Gastroesophageal sphincter (tissue), 4 donors: ENCODE results near the gene CELF2. TPM values are rescaled to one million over a fixed set of nuclear protein-coding genes. Genes with fewer than 3 reads are reported as not detected.

Experiments
- ATAC-seq: fragments of 150-250 bp; one replicate; pipeline ENCODE4 v1.9.1; 2016; ENCODE audit warnings: mild to moderate bottlenecking, moderate library complexity
- H3K27ac ChIP-seq, 4 donors: fragments of 200-600 bp; sonication (generic) in 3 of 4; 1 replicate in 3 of 4; 2 replicates in 1 of 4; pipeline ENCODE4 v1.5.1; 2016 to 2019
- H3K27me3 ChIP-seq: fragments of 200-600 bp; sonication (generic); one replicate; pipeline ENCODE4 v1.5.1; 2019
- H3K36me3 ChIP-seq, 2 donors: fragments of 200-600 bp; sonication (generic); one replicate each; pipeline ENCODE4 v1.5.1; 2019; ENCODE audit warnings: control low read depth in 1 of 2
- H3K4me1 ChIP-seq, 3 donors: fragments of 200-600 bp; sonication (generic); 1 replicate in 2 of 3; 2 replicates in 1 of 3; pipeline ENCODE4 v1.5.1; 2016 to 2019; ENCODE audit warnings: control low read depth in 2 of 3
- H3K4me3 ChIP-seq, 2 donors: fragments of 200-600 bp; sonication (generic); one replicate each; pipeline ENCODE4 v1.5.1; 2019; ENCODE audit warnings: mild to moderate bottlenecking in 1 of 2, moderate library complexity in 1 of 2
- H3K9me3 ChIP-seq, 3 donors: fragments of 200-600 bp; sonication (generic); one replicate each; pipeline ENCODE4 v1.5.1; 2017 to 2019; ENCODE audit warnings: control low read depth in 2 of 3
- EP300 ChIP-seq: sonication (generic); formaldehyde crosslinking; IDR thresholded peaks from one replicate; pipeline ENCODE4 v1.6.1; 2017; ENCODE audit warnings: antibody characterized with exemption, mild to moderate bottlenecking
- POLR2A ChIP-seq, 2 donors: fragments of 450-650 bp; IDR thresholded peaks; one replicate each; pipeline ENCODE4 v1.6.1; 2017; ENCODE audit warnings: antibody characterized with exemption in 2 of 2, mild to moderate bottlenecking in 2 of 2, moderate library complexity in 1 of 2
- POLR2AphosphoS5 ChIP-seq: sonication (generic); formaldehyde crosslinking; IDR thresholded peaks from one replicate; pipeline ENCODE4 v1.6.1; 2017; ENCODE audit warnings: antibody characterized with exemption
- WGBS, 2 donors: methylation state at CpG; one replicate each; pipeline ENCODE4 v1.1.5; 2018; ENCODE audit warnings: low coverage in 1 of 2; 5-methylcytosine and 5-hydroxymethylcytosine counted together
- total RNA-seq, 4 donors: library from RNA; depleted of rRNA; stranded (reverse); fragments of >200 nt; gene quantifications; one replicate each; pipeline ENCODE4 v1.1.0, GENCODE V29; 2016
- TF ChIP-seq, protein P1 (sequence below), 4 experiments: fragments of 200-600 bp in 2 of 4; fragments of 450-650 bp in 2 of 4; sonication (generic) in 1 of 4; IDR thresholded peaks; one replicate each; pipeline ENCODE4 v1.5.1; 2017 to 2019; ENCODE audit warnings: antibody characterized with exemption in 4 of 4, mild to moderate bottlenecking in 2 of 4, moderate library complexity in 2 of 4

Gene CELF2
- total RNA-seq, 4 donors from 2014 or later = 82.4 to 122 (median 110) TPM

DNA sequence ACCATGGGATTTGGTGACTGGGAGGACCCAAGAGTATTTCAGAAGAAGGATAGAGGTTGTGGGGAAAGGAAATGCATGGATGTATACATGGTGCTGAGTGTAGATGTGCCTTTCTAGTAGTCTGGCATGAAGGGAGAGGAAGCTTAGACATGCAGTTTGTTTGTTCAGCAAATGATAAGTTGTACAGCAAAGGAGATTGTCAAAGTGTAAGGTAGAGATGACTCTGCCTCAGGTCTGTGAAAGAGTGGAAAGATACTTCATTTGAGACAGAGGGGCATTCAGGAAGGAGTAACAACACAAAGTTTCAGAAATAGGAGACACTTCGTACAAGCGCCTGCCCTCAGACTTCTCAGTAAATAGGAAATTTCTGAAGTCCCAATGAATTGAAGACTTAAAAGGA, 152.3 kb downstream of the CELF2 start:
- 78 to 100% methylated on average over 2 of the region's 2 CpGs for WGBS, 2 donors
- H3K4me1 ChIP-seq = peaks cover 0 to 93% (median 3%) of the 10 kb centered on the region in 3 donors
- peak overlapping the region in 1 of 2 donors; percentile 6 for H3K4me3 ChIP-seq
- H3K9me3 ChIP-seq = no peaks in the 10 kb centered on the region
- no peak for ATAC-seq
- peaks cover 0 to 25% of the 10 kb centered on the region in 2 donors for H3K36me3 ChIP-seq
- TF ChIP-seq, protein P1, sequence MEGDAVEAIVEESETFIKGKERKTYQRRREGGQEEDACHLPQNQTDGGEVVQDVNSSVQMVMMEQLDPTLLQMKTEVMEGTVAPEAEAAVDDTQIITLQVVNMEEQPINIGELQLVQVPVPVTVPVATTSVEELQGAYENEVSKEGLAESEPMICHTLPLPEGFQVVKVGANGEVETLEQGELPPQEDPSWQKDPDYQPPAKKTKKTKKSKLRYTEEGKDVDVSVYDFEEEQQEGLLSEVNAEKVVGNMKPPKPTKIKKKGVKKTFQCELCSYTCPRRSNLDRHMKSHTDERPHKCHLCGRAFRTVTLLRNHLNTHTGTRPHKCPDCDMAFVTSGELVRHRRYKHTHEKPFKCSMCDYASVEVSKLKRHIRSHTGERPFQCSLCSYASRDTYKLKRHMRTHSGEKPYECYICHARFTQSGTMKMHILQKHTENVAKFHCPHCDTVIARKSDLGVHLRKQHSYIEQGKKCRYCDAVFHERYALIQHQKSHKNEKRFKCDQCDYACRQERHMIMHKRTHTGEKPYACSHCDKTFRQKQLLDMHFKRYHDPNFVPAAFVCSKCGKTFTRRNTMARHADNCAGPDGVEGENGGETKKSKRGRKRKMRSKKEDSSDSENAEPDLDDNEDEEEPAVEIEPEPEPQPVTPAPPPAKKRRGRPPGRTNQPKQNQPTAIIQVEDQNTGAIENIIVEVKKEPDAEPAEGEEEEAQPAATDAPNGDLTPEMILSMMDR (IDR thresholded peaks at IDR 0.05) = no peak
- TF ChIP-seq POLR2A (IDR thresholded peaks at IDR 0.05) (no peak), EP300 (no peak), POLR2AphosphoS5 (no peak)
- H3K27me3 ChIP-seq = no peaks in the 10 kb centered on the region
- peak overlapping the region in 2 of 4 donors; percentile 16 to 55 for H3K27ac ChIP-seq

GRCh38 chr10:11170574-11170973, 152.9 kb downstream of the CELF2 start:
- H3K9me3 ChIP-seq = no peaks in the 10 kb centered on the region
- peak overlapping the region in 1 of 2 donors; percentile 6 for H3K4me3 ChIP-seq
- H3K27me3 ChIP-seq = no peaks in the 10 kb centered on the region
- TF ChIP-seq POLR2AphosphoS5 (no peak), EP300 (no peak), POLR2A (IDR thresholded peaks at IDR 0.05) (no peak)
- TF ChIP-seq, protein P1 (IDR thresholded peaks at IDR 0.05) = no peak
- 84 to 87% methylated on average over 5 to 8 of the region's 8 CpGs for WGBS, 2 donors
- peaks cover 0 to 97% (median 3%) of the 10 kb centered on the region in 3 donors for H3K4me1 ChIP-seq
- H3K27ac ChIP-seq = peak overlapping the region in 3 of 4 donors; percentile 16 to 55 (median 40)
- ATAC-seq = no peak
- peaks cover 0 to 28% of the 10 kb centered on the region in 2 donors for H3K36me3 ChIP-seq

DNA sequence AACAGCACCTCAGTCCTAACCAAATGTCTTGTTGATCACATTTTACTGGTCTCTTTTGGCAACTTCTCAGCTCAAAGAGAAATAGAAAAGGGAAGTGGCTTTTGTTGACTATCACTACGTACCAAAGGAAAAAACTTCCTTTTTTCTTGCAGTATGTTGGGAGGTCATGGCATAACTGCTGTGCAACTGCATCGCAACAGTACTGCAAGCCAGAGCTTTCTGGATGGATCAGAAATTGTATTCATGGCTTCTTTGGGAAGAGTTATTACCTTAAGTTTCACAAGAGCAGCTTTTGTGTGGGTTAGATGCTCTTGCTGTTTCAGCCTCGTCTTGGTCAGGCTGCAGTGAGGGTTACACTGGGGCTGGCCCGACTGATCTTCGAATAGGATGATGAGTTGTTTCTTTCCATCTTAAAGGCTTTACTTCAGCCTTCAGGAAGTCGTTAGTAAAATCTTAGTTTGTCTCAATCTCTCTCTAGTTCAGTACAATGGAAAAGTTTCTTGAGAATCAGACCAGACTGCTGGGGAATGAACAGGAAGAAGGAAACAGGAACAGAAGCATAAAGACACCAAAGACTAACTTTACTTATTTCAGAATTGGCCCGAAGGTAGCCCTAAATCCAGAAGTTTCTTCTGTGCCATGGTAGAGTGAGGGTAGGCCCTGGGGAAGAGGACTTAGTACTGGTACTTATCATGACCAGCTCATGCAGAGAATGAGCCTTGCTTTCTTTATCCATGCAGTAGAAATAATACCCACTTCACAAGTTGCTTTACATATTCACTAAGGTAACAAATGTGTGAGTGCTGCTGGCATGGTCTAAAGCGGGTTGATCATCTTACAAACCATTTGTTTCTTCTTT, 153.6 kb downstream of the CELF2 start:
- Histone ChIP-seq H3K36me3 (peaks cover 0 to 34% of the 10 kb centered on the region in 2 donors), H3K4me3 (no peak overlapping the region), H3K27me3 (no peaks in the 10 kb centered on the region), H3K9me3 (no peaks in the 10 kb centered on the region), H3K27ac (peak overlapping the region; percentile 16 to 55 (median 32)), H3K4me1 (peaks cover 0 to 98% (median 3%) of the 10 kb centered on the region in 3 donors)
- 52 to 58% methylated on average over 3 to 8 of the region's 8 CpGs for WGBS, 2 donors
- TF ChIP-seq POLR2A (IDR thresholded peaks at IDR 0.05) (peak; percentile 7 to 14), EP300 (no peak)
- ATAC-seq = peak; percentile 32

DNA sequence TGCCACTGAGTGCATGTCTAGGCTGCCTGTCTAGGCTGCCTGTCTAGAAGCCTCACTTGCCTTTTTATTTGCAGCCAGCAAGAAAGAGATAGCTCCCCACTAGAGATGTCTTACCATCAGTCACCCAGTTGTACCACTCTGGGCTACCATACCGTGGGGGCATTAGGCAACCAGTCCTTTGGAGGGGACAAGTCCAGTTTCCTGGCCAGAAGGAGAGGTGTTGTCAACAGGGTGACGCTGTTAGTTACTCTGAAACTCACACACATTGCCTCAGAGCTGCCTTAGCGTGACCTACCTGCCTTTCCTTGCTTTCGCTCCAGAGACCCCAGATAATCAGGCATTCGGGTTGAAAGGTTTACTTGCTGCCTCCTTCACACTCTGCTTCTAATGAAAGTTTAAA, 155.4 kb downstream of the CELF2 start:
- TF ChIP-seq POLR2AphosphoS5 (no peak), EP300 (no peak), POLR2A (IDR thresholded peaks at IDR 0.05) (no peak)
- TF ChIP-seq, protein P1 (IDR thresholded peaks at IDR 0.05) = no peak
- H3K27me3 ChIP-seq = no peaks in the 10 kb centered on the region
- ATAC-seq = no peak
- peaks cover 3 to 98% (median 5%) of the 10 kb centered on the region in 3 donors for H3K4me1 ChIP-seq
- peaks cover 0 to 44% of the 10 kb centered on the region in 2 donors for H3K36me3 ChIP-seq
- no peak overlapping the region for H3K4me3 ChIP-seq
- H3K27ac ChIP-seq = peak overlapping the region in 2 of 4 donors; percentile 17 to 55
- H3K9me3 ChIP-seq = no peaks in the 10 kb centered on the region
- WGBS, 2 donors = 82 to 88% methylated on average over 3 to 4 of the region's 5 CpGs

DNA sequence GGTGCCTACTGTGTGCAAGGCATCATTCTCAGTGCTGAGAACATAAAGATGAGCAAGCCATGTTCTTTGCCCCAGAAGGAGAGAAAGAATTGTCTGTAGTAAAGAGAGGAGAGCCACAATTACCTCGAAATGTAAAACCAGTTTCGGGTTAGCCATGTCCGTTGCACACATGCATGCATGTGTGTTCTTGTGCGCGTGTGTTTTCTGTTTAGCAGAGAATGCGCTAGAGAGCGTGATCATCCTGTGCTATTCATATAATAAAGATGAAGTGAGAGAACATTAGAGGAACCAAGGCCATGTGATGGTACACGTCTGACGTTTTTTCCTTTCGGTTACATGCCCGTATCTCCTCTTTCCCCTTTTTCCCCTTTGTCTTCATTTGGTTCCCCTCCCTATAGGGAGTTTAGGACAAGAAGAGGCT, 158.2 kb downstream of the CELF2 start:
- ATAC-seq = peak; percentile 19
- no peaks in the 10 kb centered on the region for H3K9me3 ChIP-seq
- peaks cover 0 to 69% of the 10 kb centered on the region in 2 donors for H3K36me3 ChIP-seq
- H3K27me3 ChIP-seq = no peaks in the 10 kb centered on the region
- TF ChIP-seq POLR2AphosphoS5 (no peak), EP300 (no peak)
- H3K27ac ChIP-seq = peak overlapping the region in 3 of 4 donors; percentile 39 to 54 (median 48)
- no peak overlapping the region for H3K4me3 ChIP-seq
- peaks cover 0 to 96% (median 9%) of the 10 kb centered on the region in 3 donors for H3K4me1 ChIP-seq
- WGBS, 2 donors = 79 to 80% methylated on average over 11 of the region's 11 CpGs
